ENCODE data around the gene EFHB. TPM values are rescaled to one million over a fixed set of nuclear protein-coding genes. Genes with fewer than 3 reads are reported as not detected.

The EFHB gene
- total and polyA plus RNA-seq, 2 of the 13 experiments (the other 11 are each of a cell fraction or from before 2014, with no cell fraction given): 0.15 to 0.42 TPM

DNA sequence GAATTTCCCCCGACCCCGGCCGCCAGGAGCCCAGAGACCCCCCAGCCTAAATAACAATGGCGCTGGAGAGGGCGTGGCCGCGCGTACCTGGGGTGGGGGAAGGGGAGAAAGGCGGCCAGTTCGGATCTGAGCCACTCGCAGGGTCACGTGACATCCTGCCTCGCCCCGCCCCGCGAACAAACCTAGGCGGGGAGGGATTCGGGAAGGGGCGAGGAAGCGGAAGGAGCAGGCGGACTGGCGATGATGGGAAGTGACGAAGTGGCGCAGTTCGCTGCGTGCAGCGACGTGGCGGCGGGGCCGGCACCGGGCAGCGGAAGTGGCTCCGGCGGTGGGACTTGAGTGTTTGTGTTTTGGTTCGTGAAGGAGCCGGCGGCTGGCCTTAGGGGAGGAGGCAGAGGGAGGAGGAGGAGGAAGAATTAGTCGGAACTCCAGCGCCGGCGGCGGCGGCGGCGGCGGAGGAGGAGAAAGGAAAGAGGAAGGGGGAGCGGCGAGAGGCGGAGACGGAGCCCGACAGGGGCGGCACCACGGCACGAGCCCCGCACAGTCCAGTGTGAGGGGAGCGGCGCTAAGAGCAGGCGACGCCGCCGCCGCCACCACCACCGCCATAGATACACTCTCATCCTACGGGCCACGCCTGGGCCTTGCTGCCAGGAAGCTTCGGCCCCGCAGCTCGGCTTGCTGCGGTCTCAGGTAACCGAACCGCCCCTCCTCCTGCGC is 13.0 kb upstream of the EFHB start, which contains the start of gene RAB5A (continued):
- TF ChIP-seq NFAT5 (CRISPR knock-in tag; IDR thresholded peaks at IDR 0.05) (no peak), ZSCAN21 (CRISPR knock-in tag; IDR thresholded peaks at IDR 0.05; ENCODE audit: borderline replicate concordance) (0 out of 2 replicates have a peak, but pooled peaks have one; percentile 15), ZNF274 (CRISPR knock-in tag; IDR thresholded peaks at IDR 0.05) (peak; percentile 78; the same call in 1 of the 2 replicates), KDM5A (IDR thresholded peaks at IDR 0.05; ENCODE audit: borderline replicate concordance, low read length) (no peak; the same call in 1 of the 2 replicates), KLF16 (CRISPR knock-in tag; IDR thresholded peaks at IDR 0.05) (peak in 1 of 2 experiments; percentile 59; a peak in 1 of 4 replicates), ATM (IDR thresholded peaks at IDR 0.05; ENCODE audit: borderline replicate concordance) (no peak), ZBTB3 (CRISPR knock-in tag; IDR thresholded peaks at IDR 0.05; ENCODE audit: borderline replicate concordance, low read depth) (no peak), ZNF839 (CRISPR knock-in tag; IDR thresholded peaks at IDR 0.05; ENCODE audit: borderline replicate concordance) (no peak), ETV5 (CRISPR knock-in tag; IDR thresholded peaks at IDR 0.05; ENCODE audit: borderline replicate concordance) (peak; percentile 87), MTF2 (CRISPR knock-in tag; IDR thresholded peaks at IDR 0.05; ENCODE audit: borderline replicate concordance) (no peak), HNRNPLL (IDR thresholded peaks at IDR 0.05; ENCODE audit: low read depth, low read length, poor library complexity, severe bottlenecking) (peak; percentile 87), HDAC2 (CRISPR knock-in tag; IDR thresholded peaks at IDR 0.05) (peak; percentile 33; the same call in 1 of the 2 replicates), AGO2 (optimal IDR thresholded peaks at IDR 0.05; ENCODE audit: low read depth, low read length) (peak; percentile 87), HMGA1 (CRISPR knock-in tag; conservative IDR thresholded peaks at IDR 0.05) (no peak), CBFB (CRISPR knock-in tag; IDR thresholded peaks at IDR 0.05) (peak; percentile 61; the same call in 1 of the 2 replicates), ZNF556 (CRISPR knock-in tag; IDR thresholded peaks at IDR 0.05; ENCODE audit: borderline replicate concordance) (no peak; the same call in 1 of the 2 replicates), GATA4 (IDR thresholded peaks at IDR 0.05; ENCODE audit: borderline replicate concordance, low read depth) (no peak), ATF7-NPFF (CRISPR knock-in tag; IDR thresholded peaks at IDR 0.05; ENCODE audit: low read depth) (peak; percentile 49; the same call in 1 of the 2 replicates)
- TF ChIP-seq, protein P1, sequence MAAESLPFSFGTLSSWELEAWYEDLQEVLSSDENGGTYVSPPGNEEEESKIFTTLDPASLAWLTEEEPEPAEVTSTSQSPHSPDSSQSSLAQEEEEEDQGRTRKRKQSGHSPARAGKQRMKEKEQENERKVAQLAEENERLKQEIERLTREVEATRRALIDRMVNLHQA (CRISPR knock-in tag; IDR thresholded peaks at IDR 0.05): no peak
- TF ChIP-seq, protein P2, sequence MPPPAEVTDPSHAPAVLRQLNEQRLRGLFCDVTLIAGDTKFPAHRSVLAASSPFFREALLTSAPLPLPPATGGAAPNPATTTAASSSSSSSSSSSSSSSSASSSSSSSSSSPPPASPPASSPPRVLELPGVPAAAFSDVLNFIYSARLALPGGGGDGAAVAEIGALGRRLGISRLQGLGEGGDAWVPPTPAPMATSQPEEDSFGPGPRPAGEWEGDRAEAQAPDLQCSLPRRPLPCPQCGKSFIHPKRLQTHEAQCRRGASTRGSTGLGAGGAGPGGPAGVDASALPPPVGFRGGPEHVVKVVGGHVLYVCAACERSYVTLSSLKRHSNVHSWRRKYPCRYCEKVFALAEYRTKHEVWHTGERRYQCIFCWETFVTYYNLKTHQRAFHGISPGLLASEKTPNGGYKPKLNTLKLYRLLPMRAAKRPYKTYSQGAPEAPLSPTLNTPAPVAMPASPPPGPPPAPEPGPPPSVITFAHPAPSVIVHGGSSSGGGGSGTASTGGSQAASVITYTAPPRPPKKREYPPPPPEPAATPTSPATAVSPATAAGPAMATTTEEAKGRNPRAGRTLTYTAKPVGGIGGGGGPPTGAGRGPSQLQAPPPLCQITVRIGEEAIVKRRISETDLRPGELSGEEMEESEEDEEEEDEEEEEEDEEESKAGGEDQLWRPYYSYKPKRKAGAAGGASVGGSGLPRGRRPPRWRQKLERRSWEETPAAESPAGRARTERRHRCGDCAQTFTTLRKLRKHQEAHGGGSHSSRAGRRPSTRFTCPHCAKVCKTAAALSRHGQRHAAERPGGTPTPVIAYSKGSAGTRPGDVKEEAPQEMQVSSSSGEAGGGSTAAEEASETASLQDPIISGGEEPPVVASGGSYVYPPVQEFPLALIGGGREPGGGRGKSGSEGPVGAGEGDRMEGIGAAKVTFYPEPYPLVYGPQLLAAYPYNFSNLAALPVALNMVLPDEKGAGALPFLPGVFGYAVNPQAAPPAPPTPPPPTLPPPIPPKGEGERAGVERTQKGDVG (CRISPR knock-in tag; IDR thresholded peaks at IDR 0.05; ENCODE audit: borderline replicate concordance): 0 out of 2 replicates have a peak, but pooled peaks have one; percentile 29

Measured in HepG2 (cell line).